OCI-LY7 (cell line): Measurements from ENCODE around the gene ARAP1. TPM values are rescaled to one million over a fixed set of nuclear protein-coding genes. Genes with fewer than 3 reads are reported as not detected.
A peak's percentile ranks its signal among the peaks of the same experiment; 100 is the strongest.
"Not testable (repeated sequence)": the region's sequence is repeated elsewhere in the genome, so short reads cannot be mapped to it uniquely, and the experiment has no call there.

ENCODE experiments used
- BruUV-seq: library from RNA; stranded (reverse); fragments of 400-500 nt; replicated peaks from 2 replicates; lab custom pipeline; 2021; lab: Mats Ljungman, UMichigan
- CTCF ChIA-PET: fragments of 300-600 bp; sonication (Branson Sonifier 250); formaldehyde crosslinking; loops from one replicate; lab custom pipeline; 2022; ENCODE audit warnings: antibody characterized with exemption; ENCODE audit not compliant: unreplicated experiment; lab: Charles Lee
- POLR2A ChIA-PET: fragments of 300-600 bp; sonication (Branson Sonifier 250); formaldehyde crosslinking; loops from one replicate; lab custom pipeline; 2022; ENCODE audit warnings: antibody characterized with exemption; lab: Charles Lee
- DNase-seq: peaks from one replicate; pipeline ENCODE4 v3.0.0-alpha.2; 2015; ENCODE audit warnings: low spot score
- H2AFZ ChIP-seq: fragments of 200-600 bp; sonication (generic), shearing (Covaris generic); 2 replicates; pipeline ENCODE4 v1.6.1; 2014; ENCODE audit warnings: mild to moderate bottlenecking, antibody characterized with exemption, low read length, moderate library complexity
- H3K27ac ChIP-seq: fragments of 200-600 bp; sonication (generic); 2 replicates; pipeline ENCODE4 v1.5.1; 2014; ENCODE audit warnings: mixed run types, low read depth, mild to moderate bottlenecking, moderate library complexity, low read length, inconsistent platforms; ENCODE audit not compliant: poor library complexity, severe bottlenecking
- H3K36me3 ChIP-seq: fragments of 200-600 bp; sonication (generic); 2 replicates; pipeline ENCODE4 v1.6.1; 2014; ENCODE audit warnings: mild to moderate bottlenecking, antibody characterized with exemption, low read length, moderate library complexity, mixed read lengths; ENCODE audit not compliant: insufficient read depth
- H3K4me1 ChIP-seq: fragments of 200-600 bp; sonication (generic); 2 replicates; pipeline ENCODE4 v1.5.1; 2014; ENCODE audit warnings: mild to moderate bottlenecking, low read length; ENCODE audit not compliant: insufficient read depth, poor library complexity, severe bottlenecking
- H3K4me2 ChIP-seq: fragments of 200-600 bp; sonication (generic); 2 replicates; pipeline ENCODE4 v1.6.1; 2014; ENCODE audit warnings: mild to moderate bottlenecking, low read length
- H3K4me3 ChIP-seq: fragments of 200-600 bp; sonication (generic); 2 replicates; pipeline ENCODE4 v1.5.1; 2014; ENCODE audit warnings: mild to moderate bottlenecking, low read depth, low read length; ENCODE audit not compliant: poor library complexity, severe bottlenecking
- H3K79me2 ChIP-seq: fragments of 200-600 bp; sonication (generic); 2 replicates; pipeline ENCODE4 v1.6.1; 2016; ENCODE audit warnings: low read depth, mild to moderate bottlenecking, low read length, moderate library complexity, mixed read lengths; ENCODE audit not compliant: insufficient read depth
- H3K9me2 ChIP-seq: fragments of 200-600 bp; sonication (generic); 2 replicates; pipeline ENCODE4 v1.6.1; 2016; ENCODE audit warnings: mild to moderate bottlenecking, low read length, mixed read lengths; ENCODE audit not compliant: insufficient read depth
- H3K9me3 ChIP-seq: fragments of 200-600 bp; sonication (generic); 2 replicates; pipeline ENCODE4 v1.6.1; 2014; ENCODE audit warnings: mild to moderate bottlenecking, mixed run types, low read length, mixed read lengths
- H4K20me1 ChIP-seq: fragments of 200-600 bp; sonication (generic); 2 replicates; pipeline ENCODE4 v1.6.1; 2014; ENCODE audit warnings: mild to moderate bottlenecking, antibody characterized with exemption, low read length, moderate library complexity, mixed read lengths; ENCODE audit not compliant: insufficient read depth
- CTCF ChIP-seq: fragments of 200-600 bp; sonication (generic); conservative IDR thresholded peaks from 2 replicates; pipeline ENCODE4 v1.5.1; 2014; ENCODE audit warnings: mild to moderate bottlenecking, antibody characterized with exemption, low read length, moderate library complexity, mixed read lengths
- EZH2phosphoT487 ChIP-seq: fragments of 200-600 bp; sonication (generic); IDR thresholded peaks from 2 replicates; pipeline ENCODE4 v1.6.1; 2018; ENCODE audit warnings: low read depth, borderline replicate concordance, mild to moderate bottlenecking, mixed run types, antibody characterized with exemption, low read length, moderate library complexity, mixed read lengths
- intact Hi-C: fragments of 100-400 bp; cut with micrococcal nuclease; formaldehyde crosslinking; loops from one replicate; pipeline ENCODE4 v1.10.0; 2022; ENCODE audit not compliant: unreplicated experiment
- total RNA-seq, 2 experiments: library from RNA; depleted of rRNA in 1 of 2; stranded (reverse); fragments of >200 nt in 1 of 2; shearing (Covaris generic) in 1 of 2; gene quantifications; 2 replicates each; pipeline ENCODE4 v1.2.3, GENCODE V29; 2014 to 2022

Gene ARAP1
- total RNA-seq, 2 experiments from 2014 or later, result 65.6 to 106 TPM

- TF ChIP-seq EZH2phosphoT487 (no peak), CTCF (no peak)
- POLR2A ChIA-PET, result interaction anchor here (0.5 to 2.2 kb wide), 13 partner anchors 10 to 377 kb away, joined by 3 to 13 read pairs (median 4); partner anchors contain the start of gene FCHSD2
- Histone ChIP-seq H3K27ac (peak overlapping the region; percentile 68), H3K4me3 (peak overlapping the region; percentile 70), H3K36me3 (no peaks in the 10 kb centered on the region), H3K9me2 (no peaks in the 10 kb centered on the region), H2AFZ (peak overlapping the region; percentile 93), H4K20me1 (no peaks in the 10 kb centered on the region), H3K9me3 (no peaks in the 10 kb centered on the region), H3K4me1 (peaks cover 26% of the 10 kb centered on the region), H3K4me2 (peak overlapping the region; percentile 79), H3K79me2 (no peaks in the 10 kb centered on the region)
- BruUV-seq, result TSS peak; percentile 93
- intact Hi-C loops, result loop anchor here (1.0 to 2.0 kb wide), 3 partner anchors 20 to 68 kb away; partner anchors contain the start of gene ARAP1
- CTCF ChIA-PET, result interaction anchor here (0.6 to 2.1 kb wide), 6 partner anchors 23 to 385 kb away, joined by 3 to 6 read pairs (median 4); no protein-coding TSS in a partner anchor
- DNase-seq, result peak; percentile 27
Observed at GRCh38 chr11:72793076-72793424, 40.8 kb upstream of the ARAP1 start.

- H3K36me3 ChIP-seq, result no peaks in the 10 kb centered on the region
- CTCF ChIA-PET, result interaction anchor here (0.9 to 2.1 kb wide), 5 partner anchors 54 to 385 kb away, joined by 3 to 5 read pairs (median 5); no protein-coding TSS in a partner anchor
- H3K9me3 ChIP-seq, result no peaks in the 10 kb centered on the region
- intact Hi-C loops, result loop anchor here (1.0 to 2.0 kb wide), 3 partner anchors 20 to 67 kb away; partner anchors contain the start of gene ARAP1
- peaks cover 29% of the 10 kb centered on the region for H3K4me1 ChIP-seq
- peak overlapping the region; percentile 68 for H3K27ac ChIP-seq
- no peaks in the 10 kb centered on the region for H3K9me2 ChIP-seq
- H3K4me3 ChIP-seq, result peak overlapping the region; percentile 70
- TF ChIP-seq EZH2phosphoT487 (no peak), CTCF (no peak)
- H2AFZ ChIP-seq, result peak overlapping the region; percentile 93; the same call in 1 of the 2 replicates
- H4K20me1 ChIP-seq, result no peaks in the 10 kb centered on the region
- no peak for DNase-seq
- no peaks in the 10 kb centered on the region for H3K79me2 ChIP-seq
- POLR2A ChIA-PET, result interaction anchor here (0.6 to 2.2 kb wide), 14 partner anchors 10 to 350 kb away, joined by 3 to 13 read pairs (median 4); partner anchors contain the start of gene FCHSD2
- peak overlapping the region; percentile 79 for H3K4me2 ChIP-seq
- no TSS peak for BruUV-seq
Observed at GRCh38 chr11:72792437-72793021, 40.3 kb upstream of the ARAP1 start.

GRCh38 chr11:72791228-72791627 lies 39.0 kb upstream of the ARAP1 start:
- peaks cover 33% of the 10 kb centered on the region for H3K4me1 ChIP-seq
- POLR2A ChIA-PET, BruUV-seq, DNase-seq, H3K4me3 ChIP-seq, CTCF ChIA-PET, H3K79me2 ChIP-seq, H3K36me3 ChIP-seq, H3K4me2 ChIP-seq, intact Hi-C loops, H4K20me1 ChIP-seq, H3K27ac ChIP-seq, H3K9me2 ChIP-seq, H2AFZ ChIP-seq, H3K9me3 ChIP-seq: not testable (repeated sequence)
